AG09309 (cell line): ENCODE measurements around the gene NHS.

Experiments used
- DNase-seq: peaks from one replicate; pipeline ENCODE4 v3.0.0-alpha.2; 2010; ENCODE audit warnings: low read depth
- H3K4me3 ChIP-seq: 2 replicates; pipeline ENCODE4 v1.5.1; 2011; ENCODE audit warnings: mild to moderate bottlenecking, low read depth, low read length, moderate library complexity; ENCODE audit not compliant: control insufficient read depth
- TF ChIP-seq, protein P1 (sequence below): IDR thresholded peaks from 2 replicates; pipeline ENCODE4 v1.5.1; 2011; ENCODE audit warnings: mild to moderate bottlenecking, low read depth, low read length, inconsistent platforms; ENCODE audit not compliant: insufficient read depth, control insufficient read depth; ENCODE audit errors: missing control alignments

Gene NHS

DNA sequence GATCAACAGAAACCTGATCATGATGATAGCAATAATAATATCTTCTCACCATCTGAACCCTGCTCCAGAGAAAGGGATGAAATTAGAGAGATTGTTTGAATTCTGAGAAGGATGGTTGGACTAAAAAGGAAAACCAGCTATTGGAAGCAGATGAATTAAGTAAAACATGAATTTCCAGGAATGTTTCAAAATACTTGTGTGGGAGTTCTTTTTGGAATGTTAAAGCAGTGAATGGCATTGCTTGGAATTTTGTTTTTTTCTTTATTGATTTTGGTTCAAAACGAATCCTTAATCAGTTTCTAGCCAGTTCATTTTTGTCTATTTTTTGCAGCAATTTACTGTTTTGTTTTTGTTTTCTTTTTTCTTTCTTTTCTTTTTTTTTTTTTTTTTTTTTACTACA lies 150.3 kb downstream of the NHS start:
- TF ChIP-seq, protein P1, sequence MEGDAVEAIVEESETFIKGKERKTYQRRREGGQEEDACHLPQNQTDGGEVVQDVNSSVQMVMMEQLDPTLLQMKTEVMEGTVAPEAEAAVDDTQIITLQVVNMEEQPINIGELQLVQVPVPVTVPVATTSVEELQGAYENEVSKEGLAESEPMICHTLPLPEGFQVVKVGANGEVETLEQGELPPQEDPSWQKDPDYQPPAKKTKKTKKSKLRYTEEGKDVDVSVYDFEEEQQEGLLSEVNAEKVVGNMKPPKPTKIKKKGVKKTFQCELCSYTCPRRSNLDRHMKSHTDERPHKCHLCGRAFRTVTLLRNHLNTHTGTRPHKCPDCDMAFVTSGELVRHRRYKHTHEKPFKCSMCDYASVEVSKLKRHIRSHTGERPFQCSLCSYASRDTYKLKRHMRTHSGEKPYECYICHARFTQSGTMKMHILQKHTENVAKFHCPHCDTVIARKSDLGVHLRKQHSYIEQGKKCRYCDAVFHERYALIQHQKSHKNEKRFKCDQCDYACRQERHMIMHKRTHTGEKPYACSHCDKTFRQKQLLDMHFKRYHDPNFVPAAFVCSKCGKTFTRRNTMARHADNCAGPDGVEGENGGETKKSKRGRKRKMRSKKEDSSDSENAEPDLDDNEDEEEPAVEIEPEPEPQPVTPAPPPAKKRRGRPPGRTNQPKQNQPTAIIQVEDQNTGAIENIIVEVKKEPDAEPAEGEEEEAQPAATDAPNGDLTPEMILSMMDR, result no peak
- no peak for DNase-seq
- no peak overlapping the region for H3K4me3 ChIP-seq

GRCh38 chrX:17525762-17526555 lies 151.0 kb downstream of the NHS start:
- TF ChIP-seq, protein P1, result no peak
- no peak overlapping the region for H3K4me3 ChIP-seq
- DNase-seq, result peak; percentile 33

DNA sequence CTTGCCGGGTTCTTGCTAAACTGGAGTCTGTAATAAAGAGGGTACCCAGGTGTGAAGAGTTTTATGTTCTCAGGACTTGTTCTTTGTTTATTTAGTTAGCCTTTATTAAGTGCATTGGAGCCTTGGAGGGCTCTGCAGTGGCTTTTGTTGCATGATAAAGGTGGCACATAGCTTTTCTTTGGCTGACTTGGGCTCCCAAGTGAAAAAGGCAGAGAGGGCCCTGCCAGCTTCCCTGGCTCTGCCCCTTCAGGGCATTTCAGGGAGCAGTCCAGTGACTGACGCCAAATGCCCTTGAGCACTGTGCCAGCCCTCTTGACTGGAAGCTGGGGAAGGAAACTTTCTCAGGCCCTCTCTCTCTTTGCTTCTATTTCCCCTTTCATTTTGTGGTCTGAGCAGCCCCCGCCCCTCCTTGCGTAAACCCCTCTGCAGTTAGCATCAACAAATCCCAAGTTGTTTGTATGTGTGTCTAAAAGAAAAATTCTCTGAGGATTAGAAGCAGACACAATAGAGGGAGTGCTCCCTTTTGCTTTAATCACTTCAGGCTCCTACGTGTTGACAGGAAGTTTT lies 152.2 kb downstream of the NHS start:
- TF ChIP-seq, protein P1, result no peak
- no peak overlapping the region for H3K4me3 ChIP-seq
- no peak for DNase-seq

DNA sequence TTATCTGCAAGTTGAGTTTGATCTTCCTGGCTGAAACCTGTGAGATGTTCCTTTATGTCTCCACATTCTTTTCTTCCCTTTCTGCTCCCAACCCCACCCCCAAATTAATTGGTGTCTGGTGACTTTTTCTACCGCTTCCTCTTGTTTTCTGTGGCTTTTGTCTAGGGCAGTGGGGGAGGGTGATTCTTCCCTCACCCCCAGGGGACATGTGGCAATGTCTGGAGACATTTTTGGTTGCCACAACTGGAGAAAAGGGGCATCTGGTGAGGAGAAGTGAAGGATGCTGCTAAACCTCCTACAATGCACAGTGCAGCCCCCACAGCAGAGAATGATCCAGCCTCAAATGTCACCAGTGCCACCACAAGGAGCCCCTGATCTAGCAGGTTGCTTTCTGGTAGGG lies 152.9 kb downstream of the NHS start:
- no peak overlapping the region for H3K4me3 ChIP-seq
- no peak for DNase-seq
- TF ChIP-seq, protein P1, result no peak

DNA sequence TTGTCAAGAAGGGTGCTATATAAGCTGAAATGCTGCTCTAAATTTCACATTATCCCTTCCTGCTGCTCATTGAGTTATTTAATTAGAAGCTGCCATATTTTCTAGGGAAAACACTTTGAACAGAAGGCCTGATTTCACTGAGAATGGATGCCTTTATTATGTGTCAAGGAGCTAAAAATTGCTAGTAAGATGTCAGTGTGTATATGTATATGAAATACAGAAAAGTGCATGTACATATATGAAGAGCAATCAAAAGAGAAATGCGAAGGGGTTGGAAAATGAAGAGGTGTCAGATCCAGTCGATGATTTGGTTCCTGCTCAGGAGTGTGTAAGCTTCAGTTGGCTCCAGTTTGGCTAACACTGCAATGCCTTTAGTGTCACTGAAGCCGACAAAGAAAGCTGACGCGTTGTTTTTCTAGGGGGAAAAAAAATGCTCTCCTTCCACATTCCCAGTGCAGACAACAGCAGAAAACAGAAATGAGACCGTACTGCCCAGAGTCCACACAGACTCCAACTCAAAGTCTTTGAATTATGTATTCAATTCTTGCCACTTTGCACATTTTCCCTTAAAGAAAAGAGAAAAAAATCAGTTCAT lies 154.2 kb downstream of the NHS start:
- DNase-seq, result no peak
- H3K4me3 ChIP-seq, result no peak overlapping the region
- TF ChIP-seq, protein P1, result no peak

DNA sequence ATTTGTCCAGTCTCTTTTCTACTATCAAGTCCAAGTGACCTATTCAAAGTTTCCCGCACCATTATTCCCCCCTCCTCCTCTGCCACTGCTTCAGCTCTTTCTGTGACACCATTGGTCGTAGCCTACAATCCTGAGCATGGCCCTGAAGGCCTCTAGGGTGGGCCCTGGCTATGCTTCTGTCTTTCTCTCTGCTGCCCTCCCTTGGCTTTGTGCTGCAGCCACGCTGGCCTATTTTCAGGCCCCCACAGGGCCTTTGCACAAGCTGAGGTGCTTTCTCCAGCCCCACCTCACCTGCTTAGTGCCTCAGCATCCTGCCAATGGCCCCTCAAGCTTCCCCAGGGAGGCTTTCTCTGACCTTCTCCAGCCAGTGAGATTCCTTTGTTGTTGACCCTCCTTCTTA lies 156.5 kb downstream of the NHS start:
- TF ChIP-seq, protein P1, result no peak
- DNase-seq, result no peak

More for the DNA sequence above, 156.5 kb downstream of the NHS start:
- no peak overlapping the region for H3K4me3 ChIP-seq
